ENCODE data around the gene XYLT1. TPM values are rescaled to one million over a fixed set of nuclear protein-coding genes. Genes with fewer than 3 reads are reported as not detected.

Gene XYLT1
- total RNA-seq, 1 experiment from 2014 or later: 14.5 TPM

DNA sequence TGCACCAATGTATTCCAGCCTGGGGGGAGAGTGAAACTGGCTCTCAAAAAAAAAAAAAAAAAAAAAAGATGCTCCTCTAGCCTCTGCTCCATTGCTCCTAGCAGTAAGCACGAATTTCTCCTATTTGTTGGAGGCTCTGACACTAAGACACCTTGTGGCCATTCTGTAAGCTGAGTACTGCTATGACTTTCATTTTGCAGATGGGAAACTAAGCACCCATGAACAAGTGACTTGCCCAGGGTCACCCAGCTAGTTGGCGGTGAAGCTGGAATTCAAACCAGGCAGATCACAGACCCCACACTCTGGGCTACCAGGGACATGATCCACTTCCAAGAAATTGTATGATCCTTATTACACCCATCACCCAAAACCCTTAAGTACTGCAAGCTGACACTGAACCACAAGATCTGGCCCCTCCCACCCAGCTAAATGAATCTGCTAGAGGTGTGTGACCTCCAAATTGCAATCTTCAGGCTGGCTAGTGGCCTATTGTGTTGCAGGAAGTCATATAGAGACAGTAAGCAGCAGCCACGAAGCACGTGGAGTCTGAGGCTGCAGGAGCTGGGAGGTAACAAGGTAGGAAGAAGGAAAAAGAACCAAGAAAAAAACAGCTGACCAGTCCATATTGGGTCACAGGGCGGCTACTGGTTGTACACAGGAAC, 209.4 kb downstream of the XYLT1 start:
- Histone ChIP-seq H2BK120ac (ENCODE audit: low read depth, low read length, poor library complexity, severe bottlenecking) (no peak overlapping the region), H3K18ac (ENCODE audit: insufficient read length, low read depth, low read length) (no peak overlapping the region), H2BK12ac (ENCODE audit: insufficient read length, low read depth, low read length) (no peak overlapping the region), H3K79me1 (ENCODE audit: insufficient read depth, low read depth, low read length, poor library complexity, severe bottlenecking) (no peaks in the 10 kb centered on the region), H3K23ac (ENCODE audit: insufficient read length, low read depth, low read length) (no peak overlapping the region), H4K91ac (ENCODE audit: insufficient read length, low read depth, low read length) (no peak overlapping the region), H3K9me3 (ENCODE audit: control insufficient read depth, low read depth, low read length) (no peaks in the 10 kb centered on the region), H3K4me1 (ENCODE audit: insufficient read depth, low read length) (no peaks in the 10 kb centered on the region), H3T11ph (ENCODE audit: low read length) (no peak overlapping the region), H3K4ac (ENCODE audit: low read depth, low read length) (no peak overlapping the region), H3K27ac (ENCODE audit: insufficient read length, low read depth, low read length) (no peak overlapping the region), H3K79me2 (ENCODE audit: insufficient read depth, low read length) (no peaks in the 10 kb centered on the region), H3K4me2 (ENCODE audit: insufficient read depth, insufficient read length, low read length) (no peak overlapping the region), H2AK5ac (ENCODE audit: insufficient read length, low read length) (no peak overlapping the region), H3K56ac (ENCODE audit: insufficient read length, low read depth, low read length) (no peak overlapping the region), H4K8ac (replicated peaks; ENCODE audit: insufficient read length, low read depth, low read length) (no peak overlapping the region), H3K9ac (ENCODE audit: extremely low read depth, insufficient read length, low read length) (no peak overlapping the region), H4K5ac (ENCODE audit: insufficient read length, low read depth, low read length) (no peak overlapping the region), H2BK20ac (ENCODE audit: low read depth, low read length, poor library complexity, severe bottlenecking) (no peak overlapping the region), H3K14ac (ENCODE audit: insufficient read depth, low read length) (no peak overlapping the region), H2BK15ac (ENCODE audit: low read depth, low read length) (no peak overlapping the region), H3K23me2 (ENCODE audit: insufficient read length, low read depth, low read length, poor library complexity, severe bottlenecking) (no peaks in the 10 kb centered on the region), H2AFZ (ENCODE audit: low read length) (no peak overlapping the region), H2BK5ac (ENCODE audit: insufficient read length, low read length) (no peak overlapping the region), H3K27me3 (ENCODE audit: insufficient read depth, low read length) (no peaks in the 10 kb centered on the region), H4K20me1 (ENCODE audit: control insufficient read depth, insufficient read depth, insufficient read length) (no peaks in the 10 kb centered on the region)
- peak overlapping the region in 1 of 3 experiments; percentile 76; a peak in 1 of 7 replicates for H3K27ac Mint-ChIP-seq
- DNase-seq: no peak
- peaks cover 0 to 2% (median 0%) of the 10 kb centered on the region in 3 experiments; a peak in 1 of 7 replicates for H3K36me3 Mint-ChIP-seq (ENCODE audit: insufficient read depth in 1 of 3, low read depth in 3 of 3)
- H3K4me1 Mint-ChIP-seq: peaks cover 8 to 9% of the 10 kb centered on the region in 2 experiments; a peak in 3 of 4 replicates
- no peaks in the 10 kb centered on the region for H3K27me3 Mint-ChIP-seq (ENCODE audit: low read depth)
- no peak overlapping the region for H3K4me3 Mint-ChIP-seq
- no peaks in the 10 kb centered on the region; a peak in 1 of 5 replicates for H3K9me3 Mint-ChIP-seq
- TF ChIP-seq, protein P1, sequence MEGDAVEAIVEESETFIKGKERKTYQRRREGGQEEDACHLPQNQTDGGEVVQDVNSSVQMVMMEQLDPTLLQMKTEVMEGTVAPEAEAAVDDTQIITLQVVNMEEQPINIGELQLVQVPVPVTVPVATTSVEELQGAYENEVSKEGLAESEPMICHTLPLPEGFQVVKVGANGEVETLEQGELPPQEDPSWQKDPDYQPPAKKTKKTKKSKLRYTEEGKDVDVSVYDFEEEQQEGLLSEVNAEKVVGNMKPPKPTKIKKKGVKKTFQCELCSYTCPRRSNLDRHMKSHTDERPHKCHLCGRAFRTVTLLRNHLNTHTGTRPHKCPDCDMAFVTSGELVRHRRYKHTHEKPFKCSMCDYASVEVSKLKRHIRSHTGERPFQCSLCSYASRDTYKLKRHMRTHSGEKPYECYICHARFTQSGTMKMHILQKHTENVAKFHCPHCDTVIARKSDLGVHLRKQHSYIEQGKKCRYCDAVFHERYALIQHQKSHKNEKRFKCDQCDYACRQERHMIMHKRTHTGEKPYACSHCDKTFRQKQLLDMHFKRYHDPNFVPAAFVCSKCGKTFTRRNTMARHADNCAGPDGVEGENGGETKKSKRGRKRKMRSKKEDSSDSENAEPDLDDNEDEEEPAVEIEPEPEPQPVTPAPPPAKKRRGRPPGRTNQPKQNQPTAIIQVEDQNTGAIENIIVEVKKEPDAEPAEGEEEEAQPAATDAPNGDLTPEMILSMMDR (conservative IDR thresholded peaks at IDR 0.05): no peak
- WGBS (ENCODE audit: extremely low coverage, insufficient read length, low lambda C conversion rate): no CpG with 5 or more reads among the region's 5 CpGs

Data from H9 (cell line).